K562 (cell line): ENCODE results near the gene TINCR. TPM values are rescaled to one million over a fixed set of nuclear protein-coding genes. Genes with fewer than 3 reads are reported as not detected.

Source experiments
- ATAC-seq: fragments of 200-7000 bp; cut with Tn5 transposase; 3 replicates; pipeline ENCODE4 v1.9.1; 2020; ENCODE audit warnings: moderate library complexity
- BruUV-seq: library from RNA; stranded (reverse); fragments of 400-500 nt; replicated peaks from 2 replicates; lab custom pipeline; 2021; lab: Mats Ljungman, UMichigan
- CTCF ChIA-PET: fragments of 300-600 bp; formaldehyde crosslinking; extraction: SDS; loops from one replicate; lab custom pipeline; 2021; ENCODE audit warnings: low intra/inter-chr PET ratio; lab: Yijun Ruan, JAX
- POLR2A ChIA-PET: fragments of 300-600, 350-650 bp; sonication (Branson Sonifier 250); formaldehyde crosslinking; extraction: SDS; loops from one replicate; lab custom pipeline; 2021; ENCODE audit warnings: antibody characterized with exemption, inconsistent platforms; lab: Yijun Ruan, JAX
- DNase-seq, 4 experiments: peaks; one replicate each; pipeline versions ENCODE4 v3.0.0 to v3.0.0-alpha.2; 2011 to 2018; ENCODE audit warnings: low spot score in 3 of 4, mixed read lengths in 3 of 4; ENCODE audit errors: extremely low read depth in 1 of 4
- FAIRE-seq: peaks from 2 replicates; lab custom pipeline; 2011; peaks lifted over from hg19 to GRCh38; lab: Jason Lieb, UNC
- H2AFZ ChIP-seq: 2 replicates; pipeline ENCODE4 v1.6.0; 2011; ENCODE audit warnings: low read depth, low read length, control low read depth, inconsistent platforms
- H3K27ac ChIP-seq: fragments of 200-600 bp; 3 replicates; pipeline ENCODE4 v1.8.0; 2011; ENCODE audit warnings: low read depth, mild to moderate bottlenecking, control low read depth, inconsistent platforms, low read length, moderate library complexity, mixed read lengths; ENCODE audit errors: extremely low read depth
- H3K27me3 ChIP-seq, 2 experiments: fragments of 300-600 bp in 1 of 2; 2 replicates in 1 of 2; 3 replicates in 1 of 2; pipeline versions ENCODE4 v1.6.0 to v1.8.0; 2011; ENCODE audit warnings: inconsistent platforms in 2 of 2, low read length in 2 of 2, mild to moderate bottlenecking in 1 of 2, mixed read lengths in 1 of 2, moderate library complexity in 1 of 2; ENCODE audit not compliant: control insufficient read depth in 2 of 2, insufficient read depth in 2 of 2
- H3K36me3 ChIP-seq: fragments of 300-600 bp; 3 replicates; pipeline ENCODE4 v1.8.0; 2011; ENCODE audit warnings: mild to moderate bottlenecking, low read length, inconsistent platforms; ENCODE audit not compliant: control insufficient read depth, insufficient read depth
- H3K4me1 ChIP-seq, 2 experiments: fragments of 200-600 bp in 1 of 2; replicated peaks in 1 of 2; 2 replicates in 1 of 2; 3 replicates in 1 of 2; pipeline versions ENCODE4 v1.5.1 to v1.8.0; 2011; ENCODE audit warnings: inconsistent platforms in 2 of 2, low read length in 2 of 2, mild to moderate bottlenecking in 1 of 2, mixed read lengths in 1 of 2, moderate library complexity in 1 of 2; ENCODE audit not compliant: control insufficient read depth in 2 of 2, insufficient read depth in 2 of 2
- H3K4me2 ChIP-seq: 2 replicates; pipeline ENCODE4 v1.6.1; 2011; ENCODE audit warnings: low read length, control low read depth, inconsistent platforms, mixed read lengths; ENCODE audit not compliant: insufficient read depth
- H3K4me3 ChIP-seq: fragments of 200-600 bp; sonication (generic), shearing (Covaris generic); 2 replicates; pipeline ENCODE4 v1.5.1; 2016; ENCODE audit warnings: control low read depth, inconsistent platforms
- H3K79me2 ChIP-seq: fragments of 200-600 bp; 3 replicates; pipeline ENCODE4 v1.8.0; 2011; ENCODE audit warnings: low read length, inconsistent platforms; ENCODE audit not compliant: control insufficient read depth, insufficient read depth
- H3K9ac ChIP-seq, 2 experiments: 2 replicates each; pipeline versions ENCODE4 v1.6.0 to v1.6.1; 2011; ENCODE audit warnings: low read depth in 2 of 2, low read length in 2 of 2, control low read depth in 1 of 2, inconsistent platforms in 1 of 2, mild to moderate bottlenecking in 1 of 2, mixed read lengths in 1 of 2; ENCODE audit not compliant: insufficient read depth in 1 of 2
- H3K9me1 ChIP-seq: one replicate; pipeline ENCODE4 v1.6.0; 2011; ENCODE audit warnings: inconsistent platforms, mild to moderate bottlenecking, low read length, moderate library complexity; ENCODE audit not compliant: control insufficient read depth, insufficient read depth
- H3K9me3 ChIP-seq: replicated peaks from 2 replicates; pipeline ENCODE4 v1.5.1; 2011; ENCODE audit warnings: low read depth, low read length, inconsistent platforms; ENCODE audit not compliant: control insufficient read depth, insufficient read depth
- H4K20me1 ChIP-seq: replicated peaks from 2 replicates; pipeline ENCODE4 v1.6.1; 2011; ENCODE audit warnings: low read length, inconsistent platforms, mixed read lengths; ENCODE audit not compliant: control insufficient read depth, insufficient read depth
- CREM ChIP-seq: IDR thresholded peaks from 2 replicates; pipeline ENCODE4 v1.6.1; 2014; ENCODE audit warnings: antibody characterized with exemption, low read depth
- CSDE1 ChIP-seq, 2 experiments: fragments of 450-650 bp; IDR thresholded peaks; 2 replicates each; pipeline ENCODE4 v1.6.1; 2016; ENCODE audit warnings: mild to moderate bottlenecking in 1 of 2
- HNRNPLL ChIP-seq: fragments of 200-400 bp; formaldehyde crosslinking; IDR thresholded peaks from 2 replicates; pipeline ENCODE4 v1.6.1; 2017; ENCODE audit warnings: low read length, low read depth, mild to moderate bottlenecking; ENCODE audit not compliant: poor library complexity, severe bottlenecking
- POLR2G ChIP-seq: fragments of 200-400 bp; formaldehyde crosslinking; IDR thresholded peaks from 2 replicates; pipeline ENCODE4 v1.6.1; 2017; ENCODE audit warnings: low read depth, mild to moderate bottlenecking, antibody characterized with exemption, low read length, moderate library complexity
- POU5F1 ChIP-seq: fragments of 150-350 bp; IDR thresholded peaks from 2 replicates; pipeline ENCODE4 v1.6.1; 2014; ENCODE audit warnings: borderline replicate concordance, low read length, low read depth, mild to moderate bottlenecking; ENCODE audit not compliant: partially characterized antibody
- RBFOX2 ChIP-seq: fragments of 200-400 bp; formaldehyde crosslinking; IDR thresholded peaks from 2 replicates; pipeline ENCODE4 v1.6.1; 2017; ENCODE audit warnings: low read depth, mild to moderate bottlenecking, low read length, moderate library complexity
- RBM22 ChIP-seq: fragments of 200-400 bp; formaldehyde crosslinking; IDR thresholded peaks from 2 replicates; pipeline ENCODE4 v1.6.1; 2018; ENCODE audit warnings: low read length, low read depth; ENCODE audit not compliant: poor library complexity, severe bottlenecking
- ZNF134 ChIP-seq: fragments of 250-450 bp; sonication (Bioruptor Pico); conservative IDR thresholded peaks from 2 replicates; pipeline ENCODE4 v1.4.0; 2020
- ZNF408 ChIP-seq: fragments of 250-450 bp; sonication (Bioruptor Pico); IDR thresholded peaks from 2 replicates; pipeline ENCODE4 v1.4.0; 2020; ENCODE audit warnings: low read depth, mild to moderate bottlenecking, moderate library complexity
- WGBS: fragments of 100-300 bp; shearing (Covaris generic); methylation state at CpG from one replicate; pipeline ENCODE4 v1.1.6; 2016; ENCODE audit warnings: low coverage, mixed read lengths; ENCODE audit not compliant: insufficient coverage; ENCODE audit errors: missing lambda C conversion rate; 5-methylcytosine and 5-hydroxymethylcytosine counted together
- in situ Hi-C: fragments of 300-500 bp; cut with MboI; formaldehyde crosslinking; loops from 4 replicates; pipeline ENCODE4 v1.15.0; 2018; ENCODE audit warnings: inconsistent platforms, mixed read lengths
- intact Hi-C: fragments of 100-400 bp; cut with micrococcal nuclease; formaldehyde crosslinking; loops from 2 replicates; pipeline ENCODE4 v1.14.2; 2022
- polyA plus RNA-seq, 8 experiments: library from polyadenylated mRNA; depleted of rRNA in 4 of 8; stranded (reverse) in 5 of 8; unstranded in 3 of 8; fragments of >200 nt; fragmentation: Nextera tagmentation in 2 of 8; fragmentation: Illumina TruSeq in 1 of 8; extraction: Ambion mirVana in 2 of 8; extraction: Trizol in 1 of 8; gene quantifications; 2 replicates each; pipeline versions ENCODE4 v1.2.1 to v1.2.3, GENCODE V29; 2011 to 2014; ENCODE audit warnings: inconsistent platforms in 1 of 8, missing spikeins in 1 of 8
- total RNA-seq, 7 experiments: library from RNA; depleted of rRNA in 6 of 7; stranded (reverse); fragments of >200 nt in 6 of 7; fragmentation: Illumina TruSeq in 2 of 7; extraction: Trizol in 2 of 7; gene quantifications; 2 replicates each; pipeline versions ENCODE4 v1.2.1 to v1.2.3, GENCODE V29; 2011 to 2021; ENCODE audit warnings: low replicate concordance in 1 of 7
- TF ChIP-seq, protein P1 (sequence below): fragments of 250-450 bp; sonication (Bioruptor Pico); IDR thresholded peaks from 2 replicates; pipeline ENCODE4 v1.4.0; 2020
- TF ChIP-seq, protein P2 (sequence below): sonication (generic); formaldehyde crosslinking; IDR thresholded peaks from 2 replicates; pipeline ENCODE4 v1.4.0; 2020; ENCODE audit warnings: mild to moderate bottlenecking, missing genetic modification reagents
- TF ChIP-seq, protein P3 (sequence below): sonication (generic); formaldehyde crosslinking; IDR thresholded peaks from 2 replicates; pipeline ENCODE4 v1.8.1; 2022; ENCODE audit warnings: missing genetic modification reagents

Gene TINCR
- total and polyA plus RNA-seq, 9 of the 15 experiments (the other 6 are each of a cell fraction or from before 2014, with no cell fraction given), result 0.03 to 0.24 (median 0.09) TPM; not detected in 1

DNA sequence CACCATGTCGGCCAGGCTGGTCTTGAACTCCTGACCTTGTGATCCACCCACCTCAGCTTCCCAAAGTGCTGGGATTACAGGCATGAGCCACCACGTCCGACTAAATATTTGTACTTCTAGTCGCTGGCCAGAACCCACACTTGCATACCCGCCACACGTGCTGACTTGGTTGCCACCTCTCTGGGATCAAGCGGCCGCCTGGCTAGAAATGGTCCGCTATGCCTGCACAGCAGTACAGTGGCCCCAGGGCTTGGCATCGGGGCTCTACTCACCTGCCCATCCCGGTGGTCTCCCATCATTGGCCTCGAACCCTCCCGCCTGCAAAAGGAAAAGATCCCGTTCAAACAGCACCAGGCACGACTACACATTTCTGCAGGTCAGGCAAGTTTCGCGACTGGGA lies 23.7 kb upstream of the TINCR start:
- WGBS, result 90% methylated on average over 16 of the region's 17 CpGs
- CTCF ChIA-PET, result interaction anchor here (0.7 kb wide), 1 partner anchor 450 kb away, joined by 3 read pairs; no protein-coding TSS in a partner anchor

DNA sequence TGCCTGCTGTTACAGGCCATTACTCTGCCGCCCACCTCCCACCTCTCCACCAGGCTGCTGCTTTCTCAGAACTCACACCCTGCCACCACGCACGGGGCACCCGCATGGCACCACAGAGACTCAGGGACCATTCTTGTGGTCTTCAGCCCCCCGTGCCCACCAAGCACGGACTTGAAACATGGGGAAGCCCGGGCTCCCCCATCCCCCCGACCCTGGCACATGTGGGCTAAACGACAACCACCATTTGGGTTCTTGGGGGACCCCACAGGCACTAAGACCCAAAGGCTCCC lies 23.1 kb upstream of the TINCR start:
- Histone ChIP-seq H4K20me1 (no peaks in the 10 kb centered on the region; the same call in 1 of the 2 replicates), H3K4me1 (peaks cover 6 to 40% of the 10 kb centered on the region in 2 experiments), H3K36me3 (peaks cover 97% of the 10 kb centered on the region; the same call in 2 of the 3 replicates), H3K79me2 (no peaks in the 10 kb centered on the region; the same call in 2 of the 3 replicates), H3K4me2 (no peak overlapping the region), H3K27me3 (no peaks in the 10 kb centered on the region), H3K9ac (no peak overlapping the region; a peak in 1 of 4 replicates), H3K27ac (no peak overlapping the region), H3K4me3 (no peak overlapping the region), H2AFZ (no peak overlapping the region), H3K9me1 (no peaks in the 10 kb centered on the region), H3K9me3 (no peaks in the 10 kb centered on the region)
- in situ Hi-C loops, result no loop called here
- POLR2A ChIA-PET, result no interaction called here
- no TSS peak for BruUV-seq
- WGBS, result 89% methylated on average over 4 of the region's 9 CpGs
- intact Hi-C loops, result no loop called here
- CTCF ChIA-PET, result no interaction called here
- DNase-seq, result no peak
- FAIRE-seq, result no peak
- ATAC-seq, result no peak
- TF ChIP-seq, protein P1, sequence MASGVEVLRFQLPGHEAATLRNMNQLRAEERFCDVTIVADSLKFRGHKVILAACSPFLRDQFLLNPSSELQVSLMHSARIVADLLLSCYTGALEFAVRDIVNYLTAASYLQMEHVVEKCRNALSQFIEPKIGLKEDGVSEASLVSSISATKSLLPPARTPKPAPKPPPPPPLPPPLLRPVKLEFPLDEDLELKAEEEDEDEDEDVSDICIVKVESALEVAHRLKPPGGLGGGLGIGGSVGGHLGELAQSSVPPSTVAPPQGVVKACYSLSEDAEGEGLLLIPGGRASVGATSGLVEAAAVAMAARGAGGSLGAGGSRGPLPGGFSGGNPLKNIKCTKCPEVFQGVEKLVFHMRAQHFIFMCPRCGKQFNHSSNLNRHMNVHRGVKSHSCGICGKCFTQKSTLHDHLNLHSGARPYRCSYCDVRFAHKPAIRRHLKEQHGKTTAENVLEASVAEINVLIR, result no peak
- TF ChIP-seq ZNF408 (CRISPR knock-in tag) (no peak), POLR2G (peak; percentile 31), CSDE1 (IDR thresholded peaks at IDR 0.05) (no peak), POU5F1 (no peak), ZNF134 (no peak), CREM (no peak), HNRNPLL (no peak), RBM22 (peak; percentile 33)
- TF ChIP-seq, protein P2, sequence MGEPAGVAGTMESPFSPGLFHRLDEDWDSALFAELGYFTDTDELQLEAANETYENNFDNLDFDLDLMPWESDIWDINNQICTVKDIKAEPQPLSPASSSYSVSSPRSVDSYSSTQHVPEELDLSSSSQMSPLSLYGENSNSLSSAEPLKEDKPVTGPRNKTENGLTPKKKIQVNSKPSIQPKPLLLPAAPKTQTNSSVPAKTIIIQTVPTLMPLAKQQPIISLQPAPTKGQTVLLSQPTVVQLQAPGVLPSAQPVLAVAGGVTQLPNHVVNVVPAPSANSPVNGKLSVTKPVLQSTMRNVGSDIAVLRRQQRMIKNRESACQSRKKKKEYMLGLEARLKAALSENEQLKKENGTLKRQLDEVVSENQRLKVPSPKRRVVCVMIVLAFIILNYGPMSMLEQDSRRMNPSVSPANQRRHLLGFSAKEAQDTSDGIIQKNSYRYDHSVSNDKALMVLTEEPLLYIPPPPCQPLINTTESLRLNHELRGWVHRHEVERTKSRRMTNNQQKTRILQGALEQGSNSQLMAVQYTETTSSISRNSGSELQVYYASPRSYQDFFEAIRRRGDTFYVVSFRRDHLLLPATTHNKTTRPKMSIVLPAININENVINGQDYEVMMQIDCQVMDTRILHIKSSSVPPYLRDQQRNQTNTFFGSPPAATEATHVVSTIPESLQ (CRISPR knock-in tag), result no peak

More for the DNA sequence above, 23.7 kb upstream of the TINCR start:
- Histone ChIP-seq H3K4me1 (peaks cover 0 to 33% of the 10 kb centered on the region in 2 experiments; a peak in 3 of 5 replicates), H3K9me1 (no peaks in the 10 kb centered on the region), H3K9ac (no peak overlapping the region), H3K27ac (no peak overlapping the region), H3K36me3 (peaks cover 98% of the 10 kb centered on the region; the same call in 2 of the 3 replicates), H3K4me2 (no peak overlapping the region), H3K27me3 (no peaks in the 10 kb centered on the region), H4K20me1 (no peaks in the 10 kb centered on the region; the same call in 1 of the 2 replicates), H3K9me3 (no peaks in the 10 kb centered on the region), H3K4me3 (no peak overlapping the region), H2AFZ (no peak overlapping the region), H3K79me2 (no peaks in the 10 kb centered on the region)
- 0 out of 2 replicates have a peak, but pooled peaks have one; percentile 8 for TF ChIP-seq RBFOX2
- TF ChIP-seq, protein P3, sequence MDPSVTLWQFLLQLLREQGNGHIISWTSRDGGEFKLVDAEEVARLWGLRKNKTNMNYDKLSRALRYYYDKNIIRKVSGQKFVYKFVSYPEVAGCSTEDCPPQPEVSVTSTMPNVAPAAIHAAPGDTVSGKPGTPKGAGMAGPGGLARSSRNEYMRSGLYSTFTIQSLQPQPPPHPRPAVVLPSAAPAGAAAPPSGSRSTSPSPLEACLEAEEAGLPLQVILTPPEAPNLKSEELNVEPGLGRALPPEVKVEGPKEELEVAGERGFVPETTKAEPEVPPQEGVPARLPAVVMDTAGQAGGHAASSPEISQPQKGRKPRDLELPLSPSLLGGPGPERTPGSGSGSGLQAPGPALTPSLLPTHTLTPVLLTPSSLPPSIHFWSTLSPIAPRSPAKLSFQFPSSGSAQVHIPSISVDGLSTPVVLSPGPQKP (CRISPR knock-in tag), result no peak
- intact Hi-C loops, result no loop called here
- POLR2A ChIA-PET, result no interaction called here
- FAIRE-seq, result no peak
- in situ Hi-C loops, result no loop called here
- no peak for ATAC-seq
- no TSS peak for BruUV-seq
- DNase-seq, result no peak
